ENCODE measurements around the gene ATG2B. TPM values are rescaled to one million over a fixed set of nuclear protein-coding genes. Genes with fewer than 3 reads are reported as not detected.

The ATG2B gene
- total RNA-seq, 1 experiment from 2014 or later = 60.8 TPM

GRCh38 chr14:96265383-96266095, 97.6 kb downstream of the ATG2B start:
- H4K20me1 ChIP-seq (ENCODE audit: insufficient read depth, low read depth, low read length) = no peaks in the 10 kb centered on the region; the same call in 1 of the 2 replicates
- no peak overlapping the region for H3K9ac ChIP-seq (ENCODE audit: low read length)
- H3K36me3 ChIP-seq (ENCODE audit: insufficient read depth, low read length) = no peaks in the 10 kb centered on the region
- no peak overlapping the region for H3K4me2 ChIP-seq (ENCODE audit: low read depth, low read length, poor library complexity, severe bottlenecking)
- no peak for DNase-seq
- no peaks in the 10 kb centered on the region for H3K4me1 ChIP-seq (ENCODE audit: low read length)
- no peak overlapping the region for H2AFZ ChIP-seq (ENCODE audit: low read length)
- H3K9me2 ChIP-seq (replicated peaks; ENCODE audit: insufficient read depth, low read length) = no peaks in the 10 kb centered on the region
- no peak overlapping the region for H3K4me3 ChIP-seq (ENCODE audit: low read length)
- no peaks in the 10 kb centered on the region for H3K9me3 ChIP-seq (ENCODE audit: low read length)
- no peak overlapping the region for H3K27ac ChIP-seq (ENCODE audit: low read length)
- no peaks in the 10 kb centered on the region for H3K27me3 ChIP-seq (ENCODE audit: low read length)
- no peaks in the 10 kb centered on the region for H3K79me2 ChIP-seq (ENCODE audit: low read length)

GRCh38 chr14:96264853-96265252, 98.3 kb downstream of the ATG2B start:
- no peak overlapping the region for H3K9ac ChIP-seq (ENCODE audit: low read length)
- no peak overlapping the region for H3K27ac ChIP-seq (ENCODE audit: low read length)
- H2AFZ ChIP-seq (ENCODE audit: low read length) = no peak overlapping the region
- H3K4me2 ChIP-seq (ENCODE audit: low read depth, low read length, poor library complexity, severe bottlenecking) = no peak overlapping the region
- no peaks in the 10 kb centered on the region for H3K36me3 ChIP-seq (ENCODE audit: insufficient read depth, low read length)
- H3K4me1 ChIP-seq (ENCODE audit: low read length) = no peaks in the 10 kb centered on the region
- no peaks in the 10 kb centered on the region for H3K79me2 ChIP-seq (ENCODE audit: low read length)
- H3K9me3 ChIP-seq (ENCODE audit: low read length) = no peaks in the 10 kb centered on the region
- DNase-seq = no peak
- H4K20me1 ChIP-seq (ENCODE audit: insufficient read depth, low read depth, low read length) = no peaks in the 10 kb centered on the region; the same call in 1 of the 2 replicates
- H3K27me3 ChIP-seq (ENCODE audit: low read length) = no peaks in the 10 kb centered on the region
- H3K9me2 ChIP-seq (replicated peaks; ENCODE audit: insufficient read depth, low read length) = no peaks in the 10 kb centered on the region
- H3K4me3 ChIP-seq (ENCODE audit: low read length) = no peak overlapping the region

- H3K27me3 ChIP-seq (ENCODE audit: low read length) = no peaks in the 10 kb centered on the region
- no peak overlapping the region for H2AFZ ChIP-seq (ENCODE audit: low read length)
- no peaks in the 10 kb centered on the region for H3K36me3 ChIP-seq (ENCODE audit: insufficient read depth, low read length)
- no peak overlapping the region for H3K9ac ChIP-seq (ENCODE audit: low read length)
- no peaks in the 10 kb centered on the region; the same call in 1 of the 2 replicates for H4K20me1 ChIP-seq (ENCODE audit: insufficient read depth, low read depth, low read length)
- no peaks in the 10 kb centered on the region for H3K4me1 ChIP-seq (ENCODE audit: low read length)
- no peak overlapping the region for H3K4me3 ChIP-seq (ENCODE audit: low read length)
- no peak for DNase-seq
- H3K27ac ChIP-seq (ENCODE audit: low read length) = no peak overlapping the region
- no peaks in the 10 kb centered on the region for H3K9me3 ChIP-seq (ENCODE audit: low read length)
- no peaks in the 10 kb centered on the region for H3K79me2 ChIP-seq (ENCODE audit: low read length)
- no peaks in the 10 kb centered on the region for H3K9me2 ChIP-seq (replicated peaks; ENCODE audit: insufficient read depth, low read length)
- no peak overlapping the region for H3K4me2 ChIP-seq (ENCODE audit: low read depth, low read length, poor library complexity, severe bottlenecking)
These were observed 99.0 kb downstream of the ATG2B start for GRCh38 chr14:96264200-96264553.

- Histone ChIP-seq H4K20me1 (ENCODE audit: insufficient read depth, low read depth, low read length) (no peaks in the 10 kb centered on the region; the same call in 1 of the 2 replicates), H3K9me2 (replicated peaks; ENCODE audit: insufficient read depth, low read length) (no peaks in the 10 kb centered on the region), H3K4me2 (ENCODE audit: low read depth, low read length, poor library complexity, severe bottlenecking) (no peak overlapping the region), H3K4me3 (ENCODE audit: low read length) (no peak overlapping the region), H3K79me2 (ENCODE audit: low read length) (no peaks in the 10 kb centered on the region), H3K27me3 (ENCODE audit: low read length) (no peaks in the 10 kb centered on the region), H3K4me1 (ENCODE audit: low read length) (no peaks in the 10 kb centered on the region), H3K9me3 (ENCODE audit: low read length) (no peaks in the 10 kb centered on the region), H3K27ac (ENCODE audit: low read length) (no peak overlapping the region), H3K36me3 (ENCODE audit: insufficient read depth, low read length) (no peaks in the 10 kb centered on the region), H3K9ac (ENCODE audit: low read length) (no peak overlapping the region), H2AFZ (ENCODE audit: low read length) (no peak overlapping the region)
- peak; percentile 70 for DNase-seq
These were observed 99.6 kb downstream of the ATG2B start for GRCh38 chr14:96263347-96264199.

GRCh38 chr14:96261772-96262655, 101.1 kb downstream of the ATG2B start:
- Histone ChIP-seq H2AFZ (ENCODE audit: low read length) (no peak overlapping the region), H3K9ac (ENCODE audit: low read length) (no peak overlapping the region), H4K20me1 (ENCODE audit: insufficient read depth, low read depth, low read length) (no peaks in the 10 kb centered on the region), H3K9me2 (replicated peaks; ENCODE audit: insufficient read depth, low read length) (no peaks in the 10 kb centered on the region), H3K9me3 (ENCODE audit: low read length) (no peaks in the 10 kb centered on the region), H3K36me3 (ENCODE audit: insufficient read depth, low read length) (no peaks in the 10 kb centered on the region), H3K4me3 (ENCODE audit: low read length) (no peak overlapping the region), H3K4me2 (ENCODE audit: low read depth, low read length, poor library complexity, severe bottlenecking) (no peak overlapping the region), H3K4me1 (ENCODE audit: low read length) (no peaks in the 10 kb centered on the region), H3K27me3 (ENCODE audit: low read length) (no peaks in the 10 kb centered on the region), H3K79me2 (ENCODE audit: low read length) (no peaks in the 10 kb centered on the region), H3K27ac (ENCODE audit: low read length) (no peak overlapping the region)
- no peak for DNase-seq

- Histone ChIP-seq H3K9me2 (replicated peaks; ENCODE audit: insufficient read depth, low read length) (no peaks in the 10 kb centered on the region), H3K36me3 (ENCODE audit: insufficient read depth, low read length) (no peaks in the 10 kb centered on the region), H4K20me1 (ENCODE audit: insufficient read depth, low read depth, low read length) (no peaks in the 10 kb centered on the region), H3K27me3 (ENCODE audit: low read length) (no peaks in the 10 kb centered on the region), H3K9ac (ENCODE audit: low read length) (no peak overlapping the region), H3K79me2 (ENCODE audit: low read length) (no peaks in the 10 kb centered on the region), H3K4me3 (ENCODE audit: low read length) (no peak overlapping the region), H3K4me2 (ENCODE audit: low read depth, low read length, poor library complexity, severe bottlenecking) (no peak overlapping the region), H3K4me1 (ENCODE audit: low read length) (no peaks in the 10 kb centered on the region), H3K27ac (ENCODE audit: low read length) (no peak overlapping the region), H2AFZ (ENCODE audit: low read length) (no peak overlapping the region), H3K9me3 (ENCODE audit: low read length) (no peaks in the 10 kb centered on the region)
- DNase-seq = no peak
These were observed 102.1 kb downstream of the ATG2B start for GRCh38 chr14:96261053-96261452.

GRCh38 chr14:96260341-96260821, 102.8 kb downstream of the ATG2B start:
- Histone ChIP-seq H3K9me3 (ENCODE audit: low read length) (no peaks in the 10 kb centered on the region), H3K36me3 (ENCODE audit: insufficient read depth, low read length) (no peaks in the 10 kb centered on the region), H2AFZ (ENCODE audit: low read length) (no peak overlapping the region), H3K9me2 (replicated peaks; ENCODE audit: insufficient read depth, low read length) (no peaks in the 10 kb centered on the region), H3K27ac (ENCODE audit: low read length) (no peak overlapping the region), H3K4me3 (ENCODE audit: low read length) (no peak overlapping the region), H3K27me3 (ENCODE audit: low read length) (no peaks in the 10 kb centered on the region), H4K20me1 (ENCODE audit: insufficient read depth, low read depth, low read length) (no peaks in the 10 kb centered on the region), H3K4me1 (ENCODE audit: low read length) (no peaks in the 10 kb centered on the region), H3K4me2 (ENCODE audit: low read depth, low read length, poor library complexity, severe bottlenecking) (no peak overlapping the region), H3K9ac (ENCODE audit: low read length) (no peak overlapping the region), H3K79me2 (ENCODE audit: low read length) (no peaks in the 10 kb centered on the region)
- DNase-seq = no peak

GRCh38 chr14:96257900-96258299, 105.2 kb downstream of the ATG2B start:
- Histone ChIP-seq H2AFZ (ENCODE audit: low read length) (no peak overlapping the region), H3K36me3 (ENCODE audit: insufficient read depth, low read length) (no peaks in the 10 kb centered on the region), H3K9me3 (ENCODE audit: low read length) (no peaks in the 10 kb centered on the region), H3K4me2 (ENCODE audit: low read depth, low read length, poor library complexity, severe bottlenecking) (no peak overlapping the region), H3K9me2 (replicated peaks; ENCODE audit: insufficient read depth, low read length) (no peaks in the 10 kb centered on the region), H3K27me3 (ENCODE audit: low read length) (no peaks in the 10 kb centered on the region), H3K9ac (ENCODE audit: low read length) (no peak overlapping the region), H3K27ac (ENCODE audit: low read length) (no peak overlapping the region), H3K79me2 (ENCODE audit: low read length) (no peaks in the 10 kb centered on the region), H4K20me1 (ENCODE audit: insufficient read depth, low read depth, low read length) (no peaks in the 10 kb centered on the region), H3K4me1 (ENCODE audit: low read length) (no peaks in the 10 kb centered on the region), H3K4me3 (ENCODE audit: low read length) (no peak overlapping the region)
- no peak for DNase-seq
